ENCODE data around the gene PHACTR1. TPM values are rescaled to one million over a fixed set of nuclear protein-coding genes. Genes with fewer than 3 reads are reported as not detected.

Gene PHACTR1
- 1 to 10 TPM in 1 of 2 donors, under 1 TPM in 1; 0.92 to 1.5 TPM for total RNA-seq
- under 1 TPM; 0.31 to 0.67 TPM for polyA plus RNA-seq

- whole genome bisulfite sequencing: 76% methylated on average over 10 of the region's 10 CpGs
- Histone ChIP-seq H3K9me3 (ENCODE audit: control insufficient read depth in 4 of 4, low read length in 3 of 4) (peaks cover 0 to 3% (median 0%) of the 10 kb centered on the region in 4 donors), H3K27me3 (ENCODE audit: control insufficient read depth in 4 of 4, insufficient read depth in 4 of 4, low read length in 3 of 4) (no peaks in the 10 kb centered on the region), H3K4me1 (ENCODE audit: control insufficient read depth in 4 of 4, insufficient read depth in 4 of 4, low read length in 3 of 4) (no peaks in the 10 kb centered on the region), H3K27ac (ENCODE audit: low read depth in 1 of 2, low read length in 2 of 2) (no peak within 1 kb of the TSS), H3K9ac (ENCODE audit: low read depth in 1 of 2, low read length in 2 of 2) (no peak within 1 kb of the TSS), H3K36me3 (ENCODE audit: control insufficient read depth in 4 of 4, insufficient read depth in 3 of 4, low read depth in 1 of 4, low read length in 3 of 4) (no peaks in the 10 kb centered on the region), H3K4me3 (ENCODE audit: low read depth in 1 of 3, low read length in 3 of 3) (no peak within 1 kb of the TSS)
- TF ChIP-seq YY1 (IDR thresholded peaks at IDR 0.05) (no peak), HNF4A (conservative IDR thresholded peaks at IDR 0.05) (no peak), EGR1 (IDR thresholded peaks at IDR 0.05; ENCODE audit: low read depth in 2 of 2) (no peak), GABPA (IDR thresholded peaks at IDR 0.05 in 1 of 2, conservative IDR thresholded peaks at IDR 0.05 in 1 of 2) (no peak), RXRA (IDR thresholded peaks at IDR 0.05) (no peak), ATF3 (IDR thresholded peaks at IDR 0.05) (no peak), NR2F2 (IDR thresholded peaks at IDR 0.05) (no peak), HNF4G (IDR thresholded peaks at IDR 0.05) (no peak), FOXA1 (IDR thresholded peaks at IDR 0.05) (no peak), JUND (IDR thresholded peaks at IDR 0.05) (no peak), TAF1 (conservative IDR thresholded peaks at IDR 0.05) (no peak), CTCF (IDR thresholded peaks at IDR 0.05; ENCODE audit: low read depth, low read length, missing input control) (no peak), FOXA2 (IDR thresholded peaks at IDR 0.05) (no peak)
- TF ChIP-seq, protein P1, sequence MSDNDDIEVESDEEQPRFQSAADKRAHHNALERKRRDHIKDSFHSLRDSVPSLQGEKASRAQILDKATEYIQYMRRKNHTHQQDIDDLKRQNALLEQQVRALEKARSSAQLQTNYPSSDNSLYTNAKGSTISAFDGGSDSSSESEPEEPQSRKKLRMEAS (IDR thresholded peaks at IDR 0.05): no peak
- TF ChIP-seq, protein P2, sequence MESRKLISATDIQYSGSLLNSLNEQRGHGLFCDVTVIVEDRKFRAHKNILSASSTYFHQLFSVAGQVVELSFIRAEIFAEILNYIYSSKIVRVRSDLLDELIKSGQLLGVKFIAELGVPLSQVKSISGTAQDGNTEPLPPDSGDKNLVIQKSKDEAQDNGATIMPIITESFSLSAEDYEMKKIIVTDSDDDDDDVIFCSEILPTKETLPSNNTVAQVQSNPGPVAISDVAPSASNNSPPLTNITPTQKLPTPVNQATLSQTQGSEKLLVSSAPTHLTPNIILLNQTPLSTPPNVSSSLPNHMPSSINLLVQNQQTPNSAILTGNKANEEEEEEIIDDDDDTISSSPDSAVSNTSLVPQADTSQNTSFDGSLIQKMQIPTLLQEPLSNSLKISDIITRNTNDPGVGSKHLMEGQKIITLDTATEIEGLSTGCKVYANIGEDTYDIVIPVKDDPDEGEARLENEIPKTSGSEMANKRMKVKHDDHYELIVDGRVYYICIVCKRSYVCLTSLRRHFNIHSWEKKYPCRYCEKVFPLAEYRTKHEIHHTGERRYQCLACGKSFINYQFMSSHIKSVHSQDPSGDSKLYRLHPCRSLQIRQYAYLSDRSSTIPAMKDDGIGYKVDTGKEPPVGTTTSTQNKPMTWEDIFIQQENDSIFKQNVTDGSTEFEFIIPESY (IDR thresholded peaks at IDR 0.05): no peak
- no peak for DNase-seq (ENCODE audit: low spot score)
These were observed at the start of gene PHACTR1 for GRCh38 chr6:12716298-12716916. Gene PHACTR1, plus strand, starts transcription at chr6:12716767.

DNA sequence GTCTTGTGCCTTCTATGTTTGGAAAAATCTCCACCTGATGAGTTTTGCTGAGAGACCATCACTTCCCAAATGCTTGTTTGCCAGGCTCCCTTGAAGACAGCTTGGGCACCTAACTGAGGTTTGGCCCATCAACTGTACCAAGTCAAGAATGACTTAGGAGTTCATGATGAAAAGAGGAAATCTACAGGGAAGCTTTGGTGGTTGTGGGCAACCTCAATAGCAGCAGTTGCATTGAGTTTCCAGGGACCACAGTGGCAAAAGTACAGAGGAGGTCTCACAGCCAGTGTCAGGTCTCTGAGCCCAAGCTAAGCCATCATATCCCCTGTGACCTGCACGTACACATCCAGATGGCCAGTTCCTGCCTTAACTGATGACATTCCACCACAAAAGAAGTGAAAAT lies 49.7 kb upstream of the PHACTR1 start:
- H3K27ac ChIP-seq (ENCODE audit: low read depth in 1 of 2, low read length in 2 of 2): no peak overlapping the region
- H3K27me3 ChIP-seq (ENCODE audit: control insufficient read depth in 4 of 4, insufficient read depth in 4 of 4, low read length in 3 of 4): peaks cover 0 to 3% (median 0%) of the 10 kb centered on the region in 4 donors
- H3K4me1 ChIP-seq (ENCODE audit: control insufficient read depth in 4 of 4, insufficient read depth in 4 of 4, low read length in 3 of 4): no peaks in the 10 kb centered on the region
- no peak for DNase-seq (ENCODE audit: low spot score)
- WGBS: 16% methylated on average over 1 of the region's 1 CpG
- TF ChIP-seq CTCF (IDR thresholded peaks at IDR 0.05; ENCODE audit: low read depth, low read length, missing input control) (no peak), EGR1 (IDR thresholded peaks at IDR 0.05; ENCODE audit: low read depth in 2 of 2) (no peak), TAF1 (conservative IDR thresholded peaks at IDR 0.05) (no peak), FOXA1 (IDR thresholded peaks at IDR 0.05) (no peak), NR2F2 (IDR thresholded peaks at IDR 0.05) (no peak), RXRA (IDR thresholded peaks at IDR 0.05) (no peak), YY1 (IDR thresholded peaks at IDR 0.05) (no peak)
- no peaks in the 10 kb centered on the region for H3K36me3 ChIP-seq (ENCODE audit: control insufficient read depth in 4 of 4, insufficient read depth in 3 of 4, low read depth in 1 of 4, low read length in 3 of 4)
- no peaks in the 10 kb centered on the region for H3K9me3 ChIP-seq (ENCODE audit: control insufficient read depth in 4 of 4, low read length in 3 of 4)
- H3K4me3 ChIP-seq (ENCODE audit: low read depth in 1 of 3, low read length in 3 of 3): no peak overlapping the region
- H3K9ac ChIP-seq (ENCODE audit: low read depth in 1 of 2, low read length in 2 of 2): no peak overlapping the region

All from liver (tissue), 9 donors.